Stimulated activated CD4-positive, alpha-beta T cell treated with anti-CD3 and anti-CD28 coated beads, Interleukin-4, amount 100 ng/mL, for 4 hours (primary cell): Measurements from ENCODE around the gene NALCN.

ENCODE experiments used
- DNase-seq, 2 experiments: peaks; one replicate each; pipeline ENCODE4 v3.0.0-alpha.2; 2020

Gene NALCN

DNA sequence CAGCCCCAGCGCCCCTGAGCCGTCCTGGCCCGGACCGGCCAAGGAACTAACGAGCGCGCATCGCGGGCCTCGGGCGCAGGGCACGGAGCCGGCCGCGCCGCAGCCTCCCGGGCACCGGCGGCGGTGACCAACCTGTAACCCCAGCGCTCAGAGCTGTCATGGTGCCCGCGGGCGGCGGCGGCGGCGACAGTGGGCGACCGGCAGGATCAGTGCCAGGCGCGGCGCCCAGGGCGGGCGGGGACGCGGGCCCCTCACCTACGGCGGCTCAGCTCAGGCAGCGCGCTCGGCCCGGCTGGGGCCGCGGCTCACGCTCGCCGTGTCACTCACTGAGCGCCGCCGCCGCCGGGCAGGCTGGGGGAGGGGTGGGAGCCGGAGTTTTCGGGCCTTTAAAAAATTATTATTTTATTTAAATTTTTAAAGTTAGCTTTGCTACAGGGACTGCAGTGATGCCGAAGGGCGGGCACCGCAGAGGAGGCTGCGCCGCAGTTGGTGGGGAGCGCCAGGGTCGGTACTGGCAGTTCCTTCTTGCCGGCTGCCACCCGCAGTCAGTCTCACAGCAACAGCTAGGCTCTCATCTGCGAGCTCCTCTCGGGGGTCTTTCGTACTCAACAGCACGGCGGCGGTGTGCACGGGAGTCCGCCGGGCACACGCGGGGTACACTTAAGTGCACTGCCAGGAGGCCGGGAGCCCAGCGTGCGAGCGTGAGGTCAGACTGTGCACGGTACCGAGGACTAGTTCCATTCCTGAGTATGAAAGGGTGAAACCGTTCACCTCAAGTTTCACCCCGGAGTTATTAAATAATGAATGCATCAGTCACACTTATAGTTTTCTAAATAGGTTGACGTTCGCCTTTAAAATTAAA is at the start of gene NALCN:
Gene NALCN (minus strand): TSS at position 328 of the 862 bp plus-strand sequence. CDS start 17,382 bp downstream, outside the sequence.
- DNase-seq, result no peak

DNA sequence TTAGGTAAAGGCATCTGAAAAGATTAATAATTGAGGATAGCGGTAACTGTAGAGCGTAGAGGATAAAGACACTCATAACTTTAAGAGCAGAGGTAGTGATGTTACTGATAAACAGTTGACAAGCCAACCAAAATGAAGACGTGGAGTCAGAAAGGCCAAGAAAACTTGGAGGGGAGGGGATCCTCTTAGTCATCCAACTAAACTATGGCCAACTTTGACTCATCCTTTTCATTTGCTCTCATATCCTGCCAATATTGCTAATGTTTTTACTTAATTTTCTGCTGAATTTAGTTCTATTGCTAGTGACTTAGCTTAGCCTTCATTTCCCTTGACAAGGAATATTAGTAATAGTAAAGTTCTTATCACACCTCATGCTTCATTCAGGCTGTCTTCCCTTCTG is 49.6 kb upstream of the NALCN start:
- DNase-seq, result no peak

DNA sequence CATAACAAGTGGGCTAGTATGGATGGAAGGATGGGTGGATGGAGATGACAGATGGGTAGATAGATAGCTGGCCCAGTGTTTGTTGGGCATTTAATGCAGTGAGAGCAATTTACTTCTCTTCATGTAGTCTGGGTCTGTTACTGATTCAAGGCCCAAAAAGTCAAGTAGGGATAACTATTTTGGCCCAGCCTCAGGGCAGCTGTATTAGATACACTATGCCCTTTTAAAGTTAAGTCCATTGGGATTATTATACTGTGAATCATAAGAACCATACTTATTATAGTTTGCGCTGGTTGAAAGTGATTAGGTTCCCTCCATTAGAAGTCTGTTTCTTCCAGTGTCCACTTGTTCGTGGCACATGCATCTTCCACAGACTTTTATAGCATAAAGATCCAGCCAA is 40.9 kb upstream of the NALCN start:
- no peak for DNase-seq

DNA sequence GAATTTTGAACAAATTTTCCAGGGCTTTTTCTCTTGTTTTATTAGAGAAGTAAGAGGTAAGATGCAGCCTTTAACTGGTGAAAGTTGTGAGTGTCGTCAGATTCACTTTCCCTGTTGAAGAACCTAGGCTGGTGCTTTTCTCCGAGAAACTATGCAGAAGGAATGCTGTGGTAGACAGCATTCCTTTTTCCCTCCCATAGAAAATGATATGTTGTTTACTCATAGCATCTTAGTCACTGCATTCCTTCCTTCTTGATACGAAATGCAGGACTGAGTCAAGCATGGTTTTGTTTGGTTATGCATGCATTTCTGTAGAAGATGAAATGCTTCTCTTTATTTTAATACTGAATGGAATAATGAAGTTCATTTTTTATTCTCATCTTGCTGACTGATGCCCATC is 39.6 kb upstream of the NALCN start:
- no peak for DNase-seq

DNA sequence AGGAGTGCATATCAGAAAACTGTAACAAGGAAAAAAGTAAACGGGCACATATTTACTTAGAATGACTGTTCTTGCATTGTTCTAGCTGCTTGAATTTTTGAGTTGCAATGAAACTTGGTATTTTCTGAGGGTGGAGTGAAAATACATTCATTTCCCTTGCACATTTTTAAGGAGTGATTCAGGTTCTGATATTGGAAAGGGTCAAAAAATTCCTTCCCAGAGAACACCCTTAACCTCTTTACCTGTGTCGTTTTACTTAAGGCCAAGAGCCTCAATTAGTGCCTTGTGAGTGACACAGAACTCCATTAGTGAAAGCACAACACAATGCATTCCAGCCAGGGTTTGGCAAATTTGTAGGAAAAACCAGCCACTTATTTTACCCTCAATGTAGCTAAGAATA is 38.5 kb upstream of the NALCN start:
- no peak for DNase-seq

DNA sequence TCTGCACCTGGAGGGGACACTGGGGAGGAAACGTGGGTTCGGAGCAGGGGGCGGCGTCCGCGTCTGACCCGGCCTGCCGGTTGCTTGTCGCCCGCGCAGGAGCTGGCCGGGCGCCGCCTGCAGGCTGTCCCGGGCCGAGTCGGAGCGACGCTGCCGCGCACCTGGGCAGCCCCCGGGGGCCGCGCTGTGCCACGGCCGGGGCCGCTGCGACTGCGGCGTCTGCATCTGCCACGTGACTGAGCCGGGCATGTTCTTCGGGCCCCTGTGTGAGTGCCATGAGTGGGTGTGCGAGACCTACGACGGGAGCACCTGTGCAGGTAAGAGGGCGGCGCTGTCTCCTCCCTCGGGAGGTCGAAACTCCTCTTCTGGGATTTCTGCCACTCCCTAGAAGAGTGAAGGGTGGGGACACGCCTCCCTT is 37.5 kb upstream of the NALCN start:
- DNase-seq, result no peak

DNA sequence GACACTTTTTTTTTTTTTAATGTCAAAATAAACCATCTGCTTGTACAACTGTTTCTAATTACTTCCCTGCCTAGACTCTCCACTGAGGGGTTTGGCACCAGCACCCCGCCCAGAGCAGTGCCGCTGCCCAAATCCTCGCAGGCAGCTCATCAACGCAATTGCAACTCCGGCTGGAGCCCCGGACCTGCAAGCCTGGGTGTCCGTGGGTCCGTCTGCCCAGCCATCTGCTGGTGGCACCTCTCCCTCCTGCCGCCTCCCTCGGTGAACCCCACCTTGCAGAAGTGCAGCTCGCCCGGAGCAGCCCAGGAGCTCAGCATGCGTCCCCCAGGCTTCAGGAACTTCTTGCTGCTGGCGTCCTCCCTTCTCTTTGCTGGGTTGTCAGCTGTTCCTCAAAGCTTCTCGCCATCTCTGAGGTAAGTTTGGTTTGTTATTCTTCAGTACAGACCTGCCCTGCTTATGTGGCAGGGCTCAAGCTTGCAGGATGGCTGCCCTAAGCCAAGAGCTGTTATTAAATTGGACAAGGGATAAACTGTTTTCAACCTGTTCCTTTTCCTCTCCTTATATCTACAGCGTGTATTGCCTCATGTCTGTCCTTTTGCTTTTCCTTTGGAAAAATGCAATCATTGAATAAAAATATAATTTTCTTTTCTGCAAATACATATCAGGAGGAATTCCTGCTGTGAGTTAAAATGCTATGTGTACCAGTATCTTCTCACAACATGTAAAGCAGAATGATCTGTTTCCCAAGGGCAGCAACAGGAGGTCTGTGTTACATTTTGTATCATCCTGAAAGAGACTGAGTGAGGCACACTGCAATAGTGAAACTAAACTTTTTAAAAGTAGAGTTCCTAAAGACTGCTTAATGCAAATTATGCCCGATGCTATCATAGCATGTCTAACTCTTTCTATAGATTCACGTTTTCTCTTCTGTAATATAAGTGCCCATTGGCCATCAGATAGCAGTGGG is 36.5 kb upstream of the NALCN start, which contains the start of gene ITGBL1:
Gene ITGBL1 (plus strand): TSS at position 157 of the 967 bp plus-strand sequence. CDS start 159 bp downstream, at position 316.
- no peak for DNase-seq

DNA sequence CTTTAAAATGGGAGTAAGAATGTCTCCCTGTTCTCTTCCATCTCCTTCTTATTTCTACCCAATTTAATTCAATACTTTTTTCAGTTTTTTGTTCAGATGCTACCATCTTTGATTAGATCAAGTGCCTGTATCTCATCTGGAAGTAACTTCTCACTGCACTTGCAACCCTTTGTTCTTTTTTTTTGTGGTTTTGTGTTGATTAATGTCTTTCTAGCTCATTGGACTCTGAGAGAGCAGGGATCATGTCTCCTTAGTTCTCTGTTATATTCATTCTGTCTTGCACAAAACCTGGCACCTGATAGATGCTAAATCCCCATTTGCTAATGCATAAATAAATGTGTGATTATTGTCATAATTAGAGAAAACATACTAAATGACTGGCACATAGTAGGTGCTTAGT is 35.3 kb upstream of the NALCN start:
- DNase-seq, result no peak

DNA sequence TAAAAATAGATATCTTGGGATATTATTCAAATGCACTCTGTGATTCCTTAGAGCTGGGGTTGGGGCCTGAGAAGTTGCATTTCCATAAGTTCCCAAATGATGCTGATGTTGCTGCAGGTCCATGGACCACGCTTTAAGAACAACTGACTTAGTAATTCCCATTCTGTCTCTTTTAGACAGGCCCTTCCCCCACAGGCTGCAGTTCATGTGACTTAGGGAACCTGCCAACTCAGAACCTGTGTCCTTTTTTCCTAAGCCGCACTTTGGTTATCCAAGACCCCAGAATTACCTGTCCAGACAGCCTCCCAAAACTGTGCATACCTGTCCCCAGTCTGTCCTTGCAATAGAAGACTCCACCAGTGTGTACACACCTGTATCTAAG is 34.4 kb upstream of the NALCN start:
- no peak for DNase-seq

DNA sequence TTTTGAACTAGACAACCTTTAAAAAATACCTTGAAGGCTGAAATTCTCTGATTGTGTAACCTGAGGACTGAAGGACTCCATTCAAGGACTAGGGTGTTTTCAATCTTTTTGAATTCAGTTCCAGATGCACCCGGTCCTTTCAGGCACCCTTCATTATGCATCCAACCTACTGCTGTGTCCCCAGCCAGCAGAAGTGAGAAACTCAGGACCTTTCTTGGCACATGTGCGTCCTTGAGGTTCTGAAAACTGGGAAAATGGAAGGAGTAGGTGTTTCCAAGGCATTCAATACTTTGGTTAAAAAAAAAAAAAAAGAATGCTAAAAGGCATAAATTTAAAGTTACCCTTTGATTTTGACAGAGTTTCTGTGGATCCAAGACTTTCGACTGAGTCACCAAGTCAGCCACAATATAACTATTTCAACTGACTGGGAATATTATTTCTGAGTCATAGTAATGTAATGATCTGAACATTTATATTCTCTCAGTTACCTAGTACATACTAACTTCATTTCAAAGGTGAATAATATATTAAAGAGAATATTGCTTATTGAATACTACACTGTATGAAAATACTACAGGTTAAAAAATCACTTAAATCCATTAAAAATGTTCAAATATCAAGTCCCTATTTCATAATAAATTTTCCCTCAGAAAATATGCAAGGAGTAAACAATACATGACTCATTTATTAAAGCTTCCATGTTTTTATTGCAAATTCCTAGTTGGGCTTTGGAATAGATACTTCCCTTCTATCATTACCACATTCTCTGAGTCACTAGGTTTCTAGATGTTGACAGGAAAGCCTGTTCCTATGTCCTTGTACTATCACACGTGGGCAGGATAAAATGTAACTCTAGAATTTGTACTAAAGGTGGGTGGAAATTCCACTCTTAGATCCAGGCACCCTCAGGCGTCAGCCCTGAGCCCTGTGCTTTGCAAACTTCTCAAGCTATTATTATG is 33.8 kb upstream of the NALCN start:
- no peak for DNase-seq

DNA sequence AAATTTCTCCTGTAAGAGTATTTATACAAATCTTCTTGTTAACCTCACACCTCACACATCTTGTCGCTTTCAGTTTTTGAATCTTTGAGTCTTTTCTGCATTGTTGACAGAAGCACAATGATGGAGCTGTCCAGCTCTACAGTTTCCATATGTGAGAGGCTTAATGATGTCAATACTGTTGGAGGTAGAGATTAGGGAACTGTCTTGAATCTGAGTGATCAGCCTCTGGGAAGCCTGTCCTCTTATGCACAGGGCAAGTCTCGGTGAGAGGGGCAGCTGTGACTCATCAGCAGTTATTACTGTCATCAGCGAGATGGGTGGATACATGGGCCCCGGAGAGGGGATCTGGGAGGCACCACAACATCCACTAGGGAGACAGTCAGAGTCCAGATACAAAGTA is 31.5 kb upstream of the NALCN start:
- no peak for DNase-seq

DNA sequence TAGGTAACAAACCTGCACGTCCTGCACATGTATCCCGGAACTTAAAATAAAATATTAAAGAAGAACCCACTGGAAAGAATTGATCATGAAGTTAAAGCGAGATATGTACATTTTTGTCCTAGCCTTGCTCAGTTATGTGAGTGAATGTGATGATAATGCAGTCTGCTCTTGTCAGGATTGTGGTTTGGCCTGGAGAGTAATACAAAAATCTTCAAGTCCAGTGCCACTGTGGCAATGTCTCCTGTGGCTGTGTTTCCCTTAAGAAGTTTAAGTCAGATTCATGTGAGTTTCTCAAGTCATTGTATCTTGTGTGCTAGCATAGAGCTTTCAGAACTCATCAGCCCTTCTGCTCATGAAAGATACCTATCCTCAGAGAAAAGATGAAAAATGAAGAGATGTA is 18.2 kb upstream of the NALCN start:
- DNase-seq, result no peak

DNA sequence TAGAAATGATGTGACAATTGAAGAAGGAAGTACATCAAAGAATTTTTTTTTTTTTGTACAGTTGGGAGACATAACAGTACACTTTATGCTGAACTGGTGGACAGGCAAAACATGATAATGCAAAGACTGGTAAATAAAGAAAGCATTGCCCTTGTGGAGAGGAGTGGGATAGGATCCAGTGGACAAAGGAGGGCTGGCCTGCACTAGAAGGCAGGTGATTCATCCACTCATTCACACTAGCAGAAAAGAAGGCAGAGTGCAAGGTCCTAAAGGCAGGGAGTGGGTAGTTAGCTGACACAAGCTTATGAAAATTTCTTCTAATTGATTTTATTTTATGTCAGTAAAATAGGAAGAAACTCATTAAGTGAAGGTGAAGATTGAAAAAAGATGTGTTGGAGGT is 17.6 kb upstream of the NALCN start:
- no peak for DNase-seq

DNA sequence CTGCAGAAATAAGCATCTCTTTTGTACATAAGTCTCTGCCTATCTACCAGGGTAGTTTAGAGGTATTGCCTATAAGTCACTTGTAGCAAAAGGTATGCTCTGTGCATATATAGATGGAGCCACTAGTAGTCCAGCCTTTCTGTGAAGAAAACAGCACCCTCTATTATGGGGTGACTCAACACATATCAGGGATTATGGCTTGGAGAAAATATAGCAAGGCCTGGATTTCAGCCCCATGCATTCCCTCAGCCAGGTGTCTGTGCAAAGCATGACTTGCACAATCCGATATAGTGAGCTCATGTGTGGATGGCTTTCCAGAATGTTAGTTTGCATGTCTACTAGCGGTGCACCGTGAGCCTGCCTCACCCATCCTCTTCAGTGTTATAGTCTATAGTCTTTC is 13.4 kb upstream of the NALCN start:
- no peak for DNase-seq

DNA sequence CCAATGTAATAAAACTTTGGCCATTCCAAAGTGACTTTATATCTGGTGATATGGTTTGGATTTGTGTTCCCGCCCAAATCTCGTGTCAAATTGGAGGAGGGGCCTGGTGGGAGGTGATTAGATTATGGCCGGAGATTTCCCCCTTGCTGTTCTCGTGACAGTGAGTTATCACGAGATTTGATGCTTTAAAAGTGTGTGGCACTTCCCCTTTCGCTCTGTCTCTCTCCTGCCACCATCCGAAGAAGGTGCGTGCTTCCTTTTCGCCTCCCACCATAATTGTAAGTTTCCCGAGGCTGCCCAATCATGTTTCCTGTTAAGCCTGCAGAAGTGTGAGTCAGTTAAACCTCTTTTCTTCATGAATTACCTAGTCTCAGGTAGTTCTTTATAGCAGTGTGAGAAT is 9.3 kb upstream of the NALCN start:
- DNase-seq, result no peak

DNA sequence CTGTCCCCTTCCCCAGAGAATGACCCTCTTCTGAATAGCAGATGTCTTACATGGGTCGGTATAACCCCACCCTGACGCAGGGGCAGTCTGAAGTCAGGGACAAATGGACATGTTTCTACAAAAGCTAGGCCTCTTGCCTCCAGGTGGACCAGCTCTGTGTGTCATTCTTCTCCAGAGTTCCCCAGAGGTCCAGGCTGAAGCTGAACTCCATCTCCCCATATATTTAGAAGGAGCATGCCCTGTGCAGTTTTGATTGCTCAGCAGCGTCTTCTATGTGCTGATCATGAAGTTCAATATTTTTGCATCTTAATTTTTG is 8.8 kb upstream of the NALCN start:
- no peak for DNase-seq

DNA sequence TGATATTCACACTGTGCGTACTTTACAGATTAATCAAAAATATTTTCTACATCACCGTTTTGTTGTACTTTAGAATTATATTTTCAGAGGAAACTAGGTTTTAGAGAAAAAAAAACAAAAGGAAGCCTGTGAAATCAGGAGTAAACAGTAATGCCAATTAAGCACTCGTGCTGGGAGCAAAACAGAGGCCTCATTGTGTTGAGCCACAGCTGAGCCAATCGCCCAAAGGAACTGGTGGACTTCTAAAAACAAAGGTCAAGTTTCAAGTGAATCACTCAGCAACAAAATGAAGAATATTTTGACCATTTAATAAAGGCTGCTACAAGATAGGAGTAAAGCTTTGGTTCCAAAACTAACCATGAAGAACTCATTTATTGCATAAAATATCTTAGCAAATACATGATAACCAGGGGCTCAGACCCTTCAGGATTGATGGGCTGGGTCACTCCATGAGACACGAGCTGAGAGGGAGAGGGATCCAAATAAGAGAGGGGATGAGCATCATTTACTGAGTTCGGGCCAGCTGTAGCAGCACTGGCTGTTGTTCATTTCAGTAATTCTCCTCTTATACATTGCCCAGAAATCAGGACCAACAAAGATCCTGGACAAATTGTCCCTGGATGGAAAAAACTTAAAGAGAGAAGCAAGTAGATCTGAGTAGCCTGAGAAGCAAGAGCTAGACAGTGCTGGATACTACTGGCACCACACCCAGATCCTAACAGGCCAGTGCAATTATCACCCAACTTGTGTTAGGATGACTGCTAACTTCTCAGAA is 8.3 kb upstream of the NALCN start:
- no peak for DNase-seq

DNA sequence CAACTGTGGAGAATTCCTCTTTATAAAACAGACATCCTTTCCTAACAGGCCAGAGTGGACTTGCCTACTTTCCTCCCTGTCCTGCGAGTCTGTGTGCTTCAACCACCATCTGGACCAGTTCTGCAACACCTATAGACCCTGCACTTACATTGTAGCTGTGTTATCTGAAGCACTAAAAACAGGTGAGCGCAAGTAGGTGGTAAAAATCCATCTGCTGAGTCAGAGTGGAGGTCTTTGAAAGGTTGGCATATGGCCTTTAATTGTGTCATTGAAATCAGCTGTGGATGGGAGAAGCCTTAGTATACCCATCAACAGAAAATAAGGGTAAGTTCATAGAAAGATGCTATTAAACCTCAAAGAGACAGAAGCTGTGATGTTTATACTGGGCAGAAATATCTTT is 7.6 kb upstream of the NALCN start:
- DNase-seq, result no peak

DNA sequence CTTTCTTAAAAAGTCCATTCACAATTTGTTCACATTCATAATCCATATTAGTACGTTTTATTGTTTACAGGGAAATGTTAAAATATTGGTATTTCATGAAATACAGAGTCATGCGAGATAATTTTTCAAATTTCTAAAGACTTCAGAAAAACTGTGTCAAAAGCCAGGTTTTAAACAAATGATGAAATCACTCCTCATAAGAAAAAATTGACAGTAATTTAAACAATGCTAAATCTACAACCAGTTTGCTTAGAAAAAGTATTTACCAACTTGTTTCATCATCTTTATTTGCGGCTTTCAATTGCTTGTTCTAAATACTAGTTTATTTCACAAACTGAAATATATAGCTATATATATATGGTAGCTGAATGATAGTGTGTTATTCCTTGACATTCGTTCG is 1.2 kb upstream of the NALCN start:
- DNase-seq, result no peak

DNA sequence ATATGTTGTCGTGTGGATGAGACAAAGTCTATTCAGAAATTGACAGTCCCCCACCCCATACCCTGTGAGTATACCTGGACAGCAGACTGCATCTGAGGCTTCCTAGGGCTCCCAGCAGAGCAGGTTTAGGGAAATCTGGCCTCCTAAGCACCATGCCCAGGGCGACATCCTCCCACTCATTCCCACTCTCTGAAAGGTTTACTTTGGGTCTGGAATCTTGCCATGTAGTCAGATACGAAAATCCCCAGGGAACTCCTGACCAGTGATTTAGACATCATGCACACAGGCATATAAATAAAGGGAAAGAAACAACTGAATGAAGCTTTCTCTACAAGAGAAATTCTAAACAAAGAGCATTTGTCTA is 717 bp upstream of the NALCN start:
- DNase-seq, result no peak

DNA sequence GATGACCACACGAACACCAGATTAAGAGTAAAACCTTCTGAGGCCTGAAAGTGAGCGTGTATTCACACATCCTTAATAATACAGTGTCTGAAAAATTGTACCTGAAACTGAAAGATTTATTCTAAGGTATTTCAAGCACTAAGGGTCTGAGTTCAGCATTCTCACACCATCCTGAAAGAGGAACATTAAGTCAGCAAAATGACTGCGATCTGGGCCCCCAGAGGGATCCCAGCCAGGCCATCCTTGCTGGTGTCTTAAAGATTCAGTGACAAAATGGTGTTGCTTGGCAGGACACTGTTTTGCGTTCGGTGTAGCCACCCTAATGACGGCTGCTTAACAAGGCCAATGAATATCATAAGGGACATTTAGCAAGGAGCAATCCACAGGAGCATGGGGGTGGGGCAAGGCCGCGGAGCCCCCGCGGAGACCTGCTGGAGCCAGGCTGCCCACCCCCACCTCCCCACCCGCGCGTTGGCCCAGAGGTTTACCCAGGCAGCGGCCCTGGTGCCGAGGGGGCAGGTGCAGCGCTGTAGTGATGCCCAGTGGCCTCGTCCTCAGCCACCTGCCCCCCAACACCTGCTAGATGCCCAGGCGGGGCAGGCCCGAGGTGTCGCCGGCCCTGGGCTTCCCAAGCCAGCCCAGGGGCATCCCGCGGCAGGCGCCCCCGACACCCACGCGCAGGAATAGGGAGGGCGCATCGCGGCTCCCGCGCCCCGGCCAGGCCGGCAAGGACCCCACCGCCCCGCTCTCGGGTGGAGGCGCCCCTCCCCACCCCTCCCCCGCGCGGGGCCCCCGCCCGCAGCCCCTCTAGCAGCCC is 742 bp downstream of the NALCN start:
- no peak for DNase-seq
